Measurements from ENCODE around the gene DOCK10. TPM values are rescaled to one million over a fixed set of nuclear protein-coding genes. Genes with fewer than 3 reads are reported as not detected.

The DOCK10 gene
- total RNA-seq, 1 donor from 2014 or later = 30.9 TPM

- Histone ChIP-seq H3K27ac (no peak overlapping the region), H3K36me3 (peaks cover 30 to 49% of the 10 kb centered on the region in 2 donors), H3K27me3 (no peaks in the 10 kb centered on the region), H3K9me3 (no peaks in the 10 kb centered on the region), H3K4me3 (no peak overlapping the region), H3K4me1 (no peaks in the 10 kb centered on the region)
- DNase-seq (ENCODE audit: low spot score in 2 of 2) = no peak
- intact Hi-C loops (cut with DNase I) = no loop called here
- TF ChIP-seq CTCF (IDR thresholded peaks at IDR 0.05) = no peak
Observed at GRCh38 chr2:224774735-224775134, 267.5 kb downstream of the DOCK10 start.

GRCh38 chr2:224772494-224772893 lies 269.8 kb downstream of the DOCK10 start:
- no peak overlapping the region for H3K27ac ChIP-seq
- intact Hi-C loops (cut with DNase I) = no loop called here
- peaks cover 33 to 59% of the 10 kb centered on the region in 2 donors for H3K36me3 ChIP-seq
- H3K4me1 ChIP-seq = no peaks in the 10 kb centered on the region
- H3K27me3 ChIP-seq = no peaks in the 10 kb centered on the region
- H3K9me3 ChIP-seq = no peaks in the 10 kb centered on the region
- DNase-seq (ENCODE audit: low spot score in 2 of 2) = no peak
- H3K4me3 ChIP-seq = no peak overlapping the region
- TF ChIP-seq CTCF (IDR thresholded peaks at IDR 0.05) = no peak

GRCh38 chr2:224769489-224769888 lies 272.8 kb downstream of the DOCK10 start:
- H3K4me1 ChIP-seq = no peaks in the 10 kb centered on the region
- no peak overlapping the region for H3K27ac ChIP-seq
- intact Hi-C loops (cut with DNase I) = no loop called here
- no peaks in the 10 kb centered on the region for H3K27me3 ChIP-seq
- peaks cover 40 to 64% of the 10 kb centered on the region in 2 donors for H3K36me3 ChIP-seq
- no peaks in the 10 kb centered on the region for H3K9me3 ChIP-seq
- no peak overlapping the region for H3K4me3 ChIP-seq
- TF ChIP-seq CTCF (IDR thresholded peaks at IDR 0.05) = no peak
- no peak for DNase-seq (ENCODE audit: low spot score in 2 of 2)

GRCh38 chr2:224764565-224765236 lies 277.6 kb downstream of the DOCK10 start:
- intact Hi-C loops (cut with DNase I) = no loop called here
- no peak for TF ChIP-seq CTCF (IDR thresholded peaks at IDR 0.05)
- Histone ChIP-seq H3K27me3 (no peaks in the 10 kb centered on the region), H3K4me3 (no peak overlapping the region), H3K9me3 (no peaks in the 10 kb centered on the region), H3K4me1 (no peaks in the 10 kb centered on the region), H3K36me3 (peaks cover 16 to 32% of the 10 kb centered on the region in 2 donors), H3K27ac (no peak overlapping the region)
- DNase-seq (ENCODE audit: low spot score in 2 of 2) = no peak

- Histone ChIP-seq H3K36me3 (peaks cover 4 to 10% of the 10 kb centered on the region in 2 donors), H3K27me3 (no peaks in the 10 kb centered on the region), H3K27ac (no peak overlapping the region), H3K4me1 (no peaks in the 10 kb centered on the region), H3K9me3 (no peaks in the 10 kb centered on the region), H3K4me3 (no peak overlapping the region)
- TF ChIP-seq CTCF (IDR thresholded peaks at IDR 0.05) = no peak
- intact Hi-C loops (cut with DNase I) = no loop called here
- no peak for DNase-seq (ENCODE audit: low spot score in 2 of 2)
Observed at GRCh38 chr2:224757934-224758548, 284.2 kb downstream of the DOCK10 start.
